DOHH2 (cell line): ENCODE results near the gene ITIH5.
"Not testable (repeated sequence)": the region's sequence is repeated elsewhere in the genome, so short reads cannot be mapped to it uniquely, and the experiment has no call there.

ENCODE experiments used
- H3F3A ChIP-seq: fragments of 200-600 bp; sonication (generic), shearing (Covaris generic); 2 replicates; pipeline ENCODE4 v1.6.0; 2016; ENCODE audit warnings: antibody characterized with exemption, mild to moderate bottlenecking; ENCODE audit not compliant: control insufficient read depth, insufficient read depth
- H3K27ac ChIP-seq: fragments of 200-600 bp; sonication (generic); 2 replicates; pipeline ENCODE4 v1.5.1; 2014; ENCODE audit warnings: low read depth, mild to moderate bottlenecking, low read length, moderate library complexity
- H3K27me3 ChIP-seq: fragments of 200-600 bp; sonication (generic); 2 replicates; pipeline ENCODE4 v1.6.1; 2014; ENCODE audit warnings: mild to moderate bottlenecking, low read length, mixed read lengths; ENCODE audit not compliant: control insufficient read depth
- H3K36me3 ChIP-seq: fragments of 200-600 bp; sonication (generic); 2 replicates; pipeline ENCODE4 v1.6.1; 2014; ENCODE audit warnings: mild to moderate bottlenecking, low read length, moderate library complexity, mixed read lengths; ENCODE audit not compliant: control insufficient read depth
- H3K4me1 ChIP-seq: fragments of 200-600 bp; sonication (generic); 2 replicates; pipeline ENCODE4 v1.6.1; 2014; ENCODE audit warnings: mild to moderate bottlenecking, low read length, mixed read lengths; ENCODE audit not compliant: control insufficient read depth
- H3K4me2 ChIP-seq: fragments of 200-600 bp; sonication (generic); 2 replicates; pipeline ENCODE4 v1.6.0; 2014; ENCODE audit warnings: mild to moderate bottlenecking, low read length, moderate library complexity
- H3K4me3 ChIP-seq: fragments of 200-600 bp; sonication (generic); 2 replicates; pipeline ENCODE4 v1.5.1; 2014; ENCODE audit warnings: mild to moderate bottlenecking, low read length, mixed read lengths
- H3K79me2 ChIP-seq: fragments of 200-600 bp; sonication (generic); 2 replicates; pipeline ENCODE4 v1.6.1; 2014; ENCODE audit warnings: mild to moderate bottlenecking, low read length, mixed read lengths; ENCODE audit not compliant: control insufficient read depth
- H3K9me2 ChIP-seq: fragments of 200-600 bp; sonication (generic); replicated peaks from 2 replicates; pipeline ENCODE4 v1.6.1; 2014; ENCODE audit warnings: mild to moderate bottlenecking, low read length, mixed read lengths; ENCODE audit not compliant: control insufficient read depth
- H3K9me3 ChIP-seq: fragments of 200-600 bp; sonication (generic); 2 replicates; pipeline ENCODE4 v1.6.1; 2014; ENCODE audit warnings: antibody characterized with exemption, low read length, mixed read lengths; ENCODE audit not compliant: control insufficient read depth, insufficient read depth
- H4K20me1 ChIP-seq: fragments of 200-600 bp; sonication (generic); 2 replicates; pipeline ENCODE4 v1.6.0; 2014; ENCODE audit warnings: low read depth, mild to moderate bottlenecking, antibody characterized with exemption, low read length, moderate library complexity; ENCODE audit not compliant: control insufficient read depth, insufficient read depth
- CTCF ChIP-seq: fragments of 200-600 bp; sonication (generic); IDR thresholded peaks from one replicate; pipeline ENCODE4 v1.5.1; 2014; ENCODE audit warnings: antibody characterized with exemption, mild to moderate bottlenecking, low read depth, low read length; ENCODE audit not compliant: poor library complexity, severe bottlenecking
- EZH2phosphoT487 ChIP-seq: fragments of 200-600 bp; sonication (generic); IDR thresholded peaks from 2 replicates; pipeline ENCODE4 v1.6.1; 2017; ENCODE audit warnings: borderline replicate concordance, mild to moderate bottlenecking, antibody characterized with exemption, low read length, moderate library complexity, mixed read lengths

The ITIH5 gene

GRCh38 chr10:7689591-7689990, 22.8 kb upstream of the ITIH5 start:
- peaks cover 4% of the 10 kb centered on the region for H3K4me1 ChIP-seq

GRCh38 chr10:7687228-7687907, 20.6 kb upstream of the ITIH5 start:
- Histone ChIP-seq H3F3A (no peaks in the 10 kb centered on the region), H3K9me2 (no peaks in the 10 kb centered on the region), H3K4me2 (peak overlapping the region; percentile 24), H3K79me2 (no peaks in the 10 kb centered on the region), H3K36me3 (no peaks in the 10 kb centered on the region), H3K4me1 (peaks cover 4% of the 10 kb centered on the region), H3K4me3 (no peak overlapping the region), H3K27me3 (no peaks in the 10 kb centered on the region), H3K27ac (no peak overlapping the region), H4K20me1 (no peaks in the 10 kb centered on the region), H3K9me3 (peaks cover 13% of the 10 kb centered on the region)
- TF ChIP-seq EZH2phosphoT487 = no peak
- TF ChIP-seq CTCF = peak; percentile 99

More at GRCh38 chr10:7689591-7689990, 22.8 kb upstream of the ITIH5 start:
- no peaks in the 10 kb centered on the region for H4K20me1 ChIP-seq
- no peak overlapping the region for H3K4me2 ChIP-seq
- H3K4me3 ChIP-seq = no peak overlapping the region
- H3K9me3 ChIP-seq = peaks cover 25% of the 10 kb centered on the region
- H3F3A ChIP-seq = no peaks in the 10 kb centered on the region
- no peaks in the 10 kb centered on the region for H3K27me3 ChIP-seq
- H3K79me2 ChIP-seq = no peaks in the 10 kb centered on the region
- no peaks in the 10 kb centered on the region for H3K9me2 ChIP-seq
- no peaks in the 10 kb centered on the region for H3K36me3 ChIP-seq
- H3K27ac ChIP-seq = no peak overlapping the region
- TF ChIP-seq EZH2phosphoT487 (no peak), CTCF (no peak)

- peaks cover 7% of the 10 kb centered on the region for H3K9me3 ChIP-seq
- H3K79me2 ChIP-seq = no peaks in the 10 kb centered on the region
- no peak for TF ChIP-seq CTCF
- no peak for TF ChIP-seq EZH2phosphoT487
- no peaks in the 10 kb centered on the region for H3K27me3 ChIP-seq
- H4K20me1 ChIP-seq = no peaks in the 10 kb centered on the region
- no peaks in the 10 kb centered on the region for H3K9me2 ChIP-seq
- no peak overlapping the region for H3K4me3 ChIP-seq
- no peak overlapping the region for H3K27ac ChIP-seq
- no peaks in the 10 kb centered on the region for H3K36me3 ChIP-seq
- peak overlapping the region; percentile 24 for H3K4me2 ChIP-seq
- H3K4me1 ChIP-seq = peaks cover 4% of the 10 kb centered on the region
- H3F3A ChIP-seq = no peaks in the 10 kb centered on the region
Measured at GRCh38 chr10:7686351-7687171, 19.8 kb upstream of the ITIH5 start.

- not testable (repeated sequence) for H3K79me2 ChIP-seq, H3K27me3 ChIP-seq, H3K4me1 ChIP-seq, H3K36me3 ChIP-seq, H3K9me2 ChIP-seq, H4K20me1 ChIP-seq, H3F3A ChIP-seq, H3K9me3 ChIP-seq, H3K27ac ChIP-seq, H3K4me2 ChIP-seq, H3K4me3 ChIP-seq
Measured at GRCh38 chr10:7680078-7680477, 13.3 kb upstream of the ITIH5 start.
